ENCODE data around the gene AHNAK2. TPM values are rescaled to one million over a fixed set of nuclear protein-coding genes. Genes with fewer than 3 reads are reported as not detected.

Gene AHNAK2
- total RNA-seq, 1 experiment from 2014 or later, result 31.1 TPM

- DNase-seq (ENCODE audit: low spot score), result peak; percentile 78
- in situ Hi-C loops (cut with HindIII; ENCODE audit: low sequenced_read_pairs), result loop anchor here (10.0 kb wide), 3 partner anchors 108 to 218 kb away; no protein-coding TSS in a partner anchor
Measured at GRCh38 chr14:104932676-104933631, 45.2 kb downstream of the AHNAK2 start.

GRCh38 chr14:104931771-104932675 is 46.2 kb downstream of the AHNAK2 start:
- peak; percentile 28 for DNase-seq (ENCODE audit: low spot score)
- in situ Hi-C loops (cut with HindIII; ENCODE audit: low sequenced_read_pairs), result loop anchor here (10.0 kb wide), 3 partner anchors 107 to 217 kb away; no protein-coding TSS in a partner anchor

- DNase-seq (ENCODE audit: low spot score), result no peak
- in situ Hi-C loops (cut with HindIII; ENCODE audit: low sequenced_read_pairs), result loop anchor here (10.0 kb wide), 3 partner anchors 107 to 217 kb away; no protein-coding TSS in a partner anchor
Measured at GRCh38 chr14:104931304-104931770, 46.8 kb downstream of the AHNAK2 start.

DNA sequence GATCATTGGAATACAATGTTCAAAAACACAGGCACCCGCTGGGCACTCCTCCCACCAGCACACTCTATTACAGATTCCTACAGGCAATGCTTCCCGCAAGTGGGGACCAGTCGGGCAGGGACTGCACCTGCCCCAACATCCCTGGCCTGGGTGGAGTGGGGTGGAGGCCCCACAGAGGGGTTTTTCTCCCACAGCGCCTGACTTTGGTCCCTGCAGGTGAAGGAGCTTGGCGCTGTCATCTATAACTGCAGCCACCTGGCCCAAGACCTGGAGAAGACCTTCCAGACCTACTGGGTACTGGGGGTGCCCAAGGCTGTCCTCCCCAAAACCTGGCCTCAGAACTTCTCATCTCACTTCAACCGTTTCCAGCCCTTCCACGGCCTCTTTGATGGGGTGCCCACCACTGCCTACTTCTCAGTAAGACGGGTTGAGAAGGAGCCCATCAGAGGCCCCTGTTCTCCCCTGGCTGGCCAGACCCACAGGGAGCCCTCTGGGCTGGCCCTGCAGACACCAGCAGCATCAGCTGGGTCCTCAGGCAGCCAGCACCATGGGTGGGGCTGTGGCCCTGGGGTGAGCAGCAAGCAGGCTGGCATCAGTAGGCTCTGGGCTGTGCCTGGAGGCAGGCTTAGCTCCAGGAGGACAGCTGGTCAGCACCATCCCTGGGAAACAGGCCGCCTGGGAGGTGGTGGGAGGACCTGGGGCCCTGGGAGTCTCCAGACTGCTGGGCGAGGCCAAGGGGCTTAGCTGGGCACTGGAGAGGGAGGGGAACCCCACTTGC is 47.5 kb downstream of the AHNAK2 start:
- no peak for DNase-seq (ENCODE audit: low spot score)
- in situ Hi-C loops (cut with HindIII; ENCODE audit: low sequenced_read_pairs), result loop anchor here (10.0 kb wide), 3 partner anchors 106 to 216 kb away; no protein-coding TSS in a partner anchor

- in situ Hi-C loops (cut with HindIII; ENCODE audit: low sequenced_read_pairs), result loop anchor here (10.0 kb wide), 3 partner anchors 105 to 215 kb away; no protein-coding TSS in a partner anchor
- DNase-seq (ENCODE audit: low spot score), result no peak
Measured at GRCh38 chr14:104929268-104930230, 48.6 kb downstream of the AHNAK2 start.

- no peak for DNase-seq (ENCODE audit: low spot score)
- in situ Hi-C loops (cut with HindIII; ENCODE audit: low sequenced_read_pairs), result no loop called here
Measured at GRCh38 chr14:104928391-104929133, 49.6 kb downstream of the AHNAK2 start.

GRCh38 chr14:104927901-104928300 is 50.3 kb downstream of the AHNAK2 start:
- in situ Hi-C loops (cut with HindIII; ENCODE audit: low sequenced_read_pairs), result no loop called here
- DNase-seq (ENCODE audit: low spot score), result no peak

DNA sequence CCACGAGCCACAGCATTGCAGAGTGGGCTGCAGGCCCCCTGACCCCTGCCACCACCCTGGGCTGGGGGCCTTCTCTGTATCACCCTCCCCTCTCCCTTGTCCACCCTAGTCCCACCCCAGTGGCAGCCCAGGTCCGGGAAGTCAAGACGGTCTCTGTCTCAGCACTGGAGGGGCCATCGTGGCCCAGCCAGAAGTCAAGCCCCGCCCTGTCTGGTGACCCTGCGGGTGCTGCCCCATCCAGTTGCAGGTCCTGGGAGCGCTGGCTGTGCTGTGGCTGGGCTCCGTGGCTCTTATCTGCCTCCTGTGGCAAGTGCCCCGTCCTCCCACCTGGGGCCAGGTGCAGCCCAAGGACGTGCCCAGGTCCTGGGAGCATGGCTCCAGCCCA is 50.8 kb downstream of the AHNAK2 start:
- no peak for DNase-seq (ENCODE audit: low spot score)
- in situ Hi-C loops (cut with HindIII; ENCODE audit: low sequenced_read_pairs), result no loop called here

DNA sequence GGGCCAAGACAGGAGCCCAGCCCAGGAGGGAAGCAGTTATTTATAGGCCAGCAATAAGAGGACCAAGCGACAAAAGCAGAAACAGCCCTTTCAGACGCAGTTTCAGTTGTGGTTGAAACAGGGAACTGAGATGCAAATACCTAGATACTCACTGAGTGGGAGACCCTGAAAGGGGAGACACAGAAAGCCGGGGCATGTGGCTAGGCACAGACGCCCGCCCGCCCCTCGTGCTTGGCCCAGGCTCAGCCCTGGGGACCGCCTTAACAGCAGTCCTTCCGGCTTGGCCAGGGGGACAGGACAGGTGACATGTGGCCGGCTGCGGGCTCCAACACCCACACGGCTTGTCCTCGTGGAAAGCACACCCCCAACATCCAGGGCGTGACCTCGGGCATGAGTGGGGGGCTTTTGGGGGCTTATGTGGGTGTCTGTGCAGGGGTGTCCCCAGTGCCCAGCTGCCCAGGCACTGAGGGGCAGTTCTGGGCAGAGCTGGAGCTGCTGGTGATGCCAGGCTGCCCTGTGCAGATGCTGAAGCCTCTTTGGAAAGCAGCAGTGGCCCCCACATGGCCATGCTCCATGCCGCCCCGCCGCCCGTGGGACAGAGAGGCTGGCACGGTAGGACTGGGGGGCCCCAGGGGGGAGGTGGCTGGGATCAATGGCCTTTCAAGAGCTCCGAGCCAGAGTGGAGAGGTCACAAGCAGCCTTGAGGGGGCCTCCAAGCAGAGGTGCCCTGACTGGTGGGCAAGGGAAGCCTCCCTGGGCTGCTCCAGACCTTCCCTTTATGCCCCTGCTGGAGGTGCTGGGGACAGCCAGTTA is 51.3 kb downstream of the AHNAK2 start:
- in situ Hi-C loops (cut with HindIII; ENCODE audit: low sequenced_read_pairs), result no loop called here
- DNase-seq (ENCODE audit: low spot score), result no peak

GRCh38 chr14:104925855-104926609 is 52.1 kb downstream of the AHNAK2 start:
- DNase-seq (ENCODE audit: low spot score), result no peak
- in situ Hi-C loops (cut with HindIII; ENCODE audit: low sequenced_read_pairs), result no loop called here

GRCh38 chr14:104925214-104925854 is 52.8 kb downstream of the AHNAK2 start:
- in situ Hi-C loops (cut with HindIII; ENCODE audit: low sequenced_read_pairs), result no loop called here
- no peak for DNase-seq (ENCODE audit: low spot score)

GRCh38 chr14:104924421-104925213 is 53.6 kb downstream of the AHNAK2 start, which contains the start of gene PLD4:
TSS of gene PLD4 (plus strand) at chr14:104924879. CDS start at chr14:104927141, 2,262 bp downstream.
- in situ Hi-C loops (cut with HindIII; ENCODE audit: low sequenced_read_pairs), result no loop called here
- no peak for DNase-seq (ENCODE audit: low spot score)

DNA sequence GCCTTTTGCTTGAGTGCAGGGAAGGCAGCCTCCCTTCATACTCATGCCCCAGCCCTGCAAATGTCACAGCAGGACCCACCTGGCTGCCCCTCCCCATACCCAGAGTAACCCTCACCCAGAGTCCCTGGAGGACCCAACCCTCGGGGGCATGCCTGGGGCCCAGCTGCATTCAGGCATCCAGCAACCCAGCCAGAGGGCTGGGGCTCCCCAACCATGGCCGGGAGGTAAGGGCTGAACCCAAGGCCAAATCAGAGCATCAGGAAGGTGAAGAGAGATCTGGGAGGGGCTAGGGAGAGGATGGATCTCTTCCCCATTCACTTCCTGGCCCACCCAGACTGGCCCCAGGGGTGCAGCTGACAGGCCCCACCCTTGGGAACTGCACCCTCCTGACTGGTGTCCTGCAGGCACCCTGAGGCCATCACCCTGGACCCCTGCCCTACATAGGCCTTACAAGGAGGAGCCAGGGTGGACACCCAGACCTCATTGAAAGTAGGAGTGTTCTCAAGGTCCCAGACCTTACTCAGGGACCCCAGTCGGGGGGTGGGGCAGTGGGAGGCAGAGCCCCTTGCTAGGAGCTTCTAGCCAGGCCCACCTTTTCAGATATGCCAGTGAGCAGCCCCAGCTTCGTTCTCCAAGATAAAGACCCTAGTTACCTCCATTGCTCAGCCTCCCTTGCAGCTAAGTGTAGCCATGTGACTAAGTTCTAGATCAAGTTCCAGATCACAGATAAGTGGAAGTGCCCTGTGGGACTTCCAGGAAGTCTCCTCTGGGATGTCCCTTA is 54.3 kb downstream of the AHNAK2 start:
- in situ Hi-C loops (cut with HindIII; ENCODE audit: low sequenced_read_pairs), result no loop called here
- no peak for DNase-seq (ENCODE audit: low spot score)

- DNase-seq (ENCODE audit: low spot score), result no peak
- in situ Hi-C loops (cut with HindIII; ENCODE audit: low sequenced_read_pairs), result no loop called here
Measured at GRCh38 chr14:104919993-104920315, 58.2 kb downstream of the AHNAK2 start.
